Stimulated activated CD4-positive, alpha-beta T cell treated with anti-CD3 and anti-CD28 coated beads, Interleukin-15, amount 100 ng/mL, for 1 hour (primary cell): ENCODE data around the gene PSMD2.
"Not testable (repeated sequence)": the region's sequence is repeated elsewhere in the genome, so short reads cannot be mapped to it uniquely, and the experiment has no call there.

Experiments used
- DNase-seq, 2 donors: peaks; one replicate each; pipeline ENCODE4 v3.0.0-alpha.2; 2020; ENCODE audit warnings: low read depth in 1 of 2, low spot score in 1 of 2

PSMD2 gene

DNA sequence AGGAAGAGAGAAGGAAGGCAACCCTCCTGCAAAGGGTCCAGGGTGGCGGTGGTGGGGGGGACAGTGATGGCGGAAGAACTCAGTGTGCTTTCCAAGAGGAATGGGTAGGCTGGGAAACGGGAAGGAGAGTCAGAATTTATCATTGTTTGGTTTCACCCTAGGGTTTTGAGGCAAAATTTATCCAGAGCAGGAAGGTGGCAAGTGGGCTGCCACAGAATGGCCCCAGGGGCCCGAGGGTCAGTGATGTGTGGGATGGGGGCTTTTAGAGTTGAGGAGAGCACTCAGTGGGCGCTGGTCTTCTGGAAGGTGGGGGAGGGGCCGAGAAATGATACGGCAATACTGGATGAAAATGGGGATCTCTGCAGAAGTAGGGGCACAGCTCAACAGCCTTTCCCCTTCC is 38.9 kb downstream of the PSMD2 start:
- DNase-seq: no peak

DNA sequence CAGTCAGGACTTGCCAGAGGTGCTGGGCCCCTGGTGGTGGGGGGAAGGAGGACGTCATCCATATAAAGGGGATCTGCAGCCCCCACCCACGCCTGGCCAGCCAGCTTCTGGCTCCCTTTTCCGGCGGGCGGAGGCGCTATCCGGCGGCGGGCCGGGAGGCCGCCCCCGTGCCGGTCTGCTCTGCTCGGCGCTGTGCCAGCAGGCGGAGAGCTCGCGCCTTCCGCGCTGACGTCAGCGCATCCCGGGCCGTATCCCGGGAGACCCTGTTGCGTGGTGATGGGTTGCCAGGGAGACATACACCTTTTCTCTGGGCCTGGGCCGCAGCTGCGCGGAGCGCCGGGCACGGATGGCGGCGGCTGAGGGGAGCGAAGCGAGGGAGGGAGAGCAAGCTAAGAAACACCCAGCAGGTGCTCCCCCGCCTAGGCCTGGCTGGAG is 39.5 kb downstream of the PSMD2 start:
- no peak for DNase-seq

DNA sequence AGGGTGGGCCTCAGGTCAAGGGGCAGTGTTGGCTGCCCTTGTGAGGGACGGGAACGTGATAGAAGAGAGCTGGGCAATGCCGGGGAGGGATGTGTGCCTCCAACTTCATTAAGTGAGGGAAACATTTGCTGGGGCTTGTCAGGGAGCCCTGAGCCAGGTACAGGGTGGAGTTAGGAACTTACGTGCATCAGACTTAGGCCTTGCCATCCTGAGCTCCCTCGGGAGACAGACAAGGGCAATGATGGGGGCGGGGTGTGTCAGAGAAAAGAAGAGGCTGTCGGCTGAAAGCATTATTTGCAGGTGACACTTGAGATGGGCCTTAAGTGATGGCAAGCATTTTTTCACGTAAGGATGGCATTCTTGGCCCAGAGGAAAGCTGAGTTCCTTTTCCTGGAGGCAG is 40.0 kb downstream of the PSMD2 start:
- no peak for DNase-seq

DNA sequence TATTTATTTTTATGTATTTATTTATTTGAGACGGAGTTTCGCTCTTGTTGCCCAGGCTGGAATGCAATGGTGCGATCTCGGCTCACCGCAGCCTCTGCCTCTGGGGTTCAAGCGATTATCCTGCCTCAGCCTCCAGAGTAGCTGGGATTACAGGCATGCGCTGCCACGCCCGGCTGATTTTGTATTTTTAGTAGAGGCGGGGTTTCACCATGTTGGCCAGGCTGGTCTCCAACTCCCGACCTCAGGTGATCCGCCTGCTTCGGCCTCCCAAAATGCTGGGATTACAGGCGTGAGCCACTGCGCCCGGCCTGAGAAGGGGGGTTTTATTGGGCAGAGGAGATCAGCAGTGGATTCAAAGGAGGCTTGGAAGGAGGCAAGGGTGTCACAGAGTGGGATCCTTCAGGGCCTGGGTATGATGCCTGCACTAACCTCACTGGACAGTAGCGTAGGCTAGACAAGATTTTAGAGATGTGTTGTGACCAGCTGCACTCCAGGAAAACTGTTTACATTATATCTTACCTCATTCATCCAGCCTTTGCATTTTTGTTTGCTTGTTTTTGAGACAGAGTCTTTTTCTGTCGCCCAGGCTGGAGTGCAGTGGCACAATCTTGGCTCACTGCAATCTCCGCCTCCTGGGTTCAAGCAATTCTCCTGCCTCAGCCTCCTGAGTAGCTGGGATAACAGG is 40.6 kb downstream of the PSMD2 start:
- not testable (repeated sequence) for DNase-seq

DNA sequence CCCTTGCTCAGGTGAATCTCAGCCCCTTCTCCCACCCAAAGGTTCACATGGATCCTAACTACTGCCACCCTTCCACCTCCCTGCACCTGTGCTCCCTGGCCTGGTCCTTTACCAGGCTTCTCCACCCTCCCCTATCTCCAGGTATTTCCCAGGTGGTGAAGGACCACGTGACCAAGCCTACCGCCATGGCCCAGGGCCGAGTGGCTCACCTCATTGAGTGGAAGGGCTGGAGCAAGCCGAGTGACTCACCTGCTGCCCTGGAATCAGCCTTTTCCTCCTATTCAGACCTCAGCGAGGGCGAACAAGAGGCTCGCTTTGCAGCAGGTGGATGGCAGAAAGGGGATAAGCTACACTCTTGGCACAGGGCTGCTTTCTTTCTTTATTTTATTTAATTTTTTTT is 42.9 kb downstream of the PSMD2 start:
- DNase-seq: no peak

DNA sequence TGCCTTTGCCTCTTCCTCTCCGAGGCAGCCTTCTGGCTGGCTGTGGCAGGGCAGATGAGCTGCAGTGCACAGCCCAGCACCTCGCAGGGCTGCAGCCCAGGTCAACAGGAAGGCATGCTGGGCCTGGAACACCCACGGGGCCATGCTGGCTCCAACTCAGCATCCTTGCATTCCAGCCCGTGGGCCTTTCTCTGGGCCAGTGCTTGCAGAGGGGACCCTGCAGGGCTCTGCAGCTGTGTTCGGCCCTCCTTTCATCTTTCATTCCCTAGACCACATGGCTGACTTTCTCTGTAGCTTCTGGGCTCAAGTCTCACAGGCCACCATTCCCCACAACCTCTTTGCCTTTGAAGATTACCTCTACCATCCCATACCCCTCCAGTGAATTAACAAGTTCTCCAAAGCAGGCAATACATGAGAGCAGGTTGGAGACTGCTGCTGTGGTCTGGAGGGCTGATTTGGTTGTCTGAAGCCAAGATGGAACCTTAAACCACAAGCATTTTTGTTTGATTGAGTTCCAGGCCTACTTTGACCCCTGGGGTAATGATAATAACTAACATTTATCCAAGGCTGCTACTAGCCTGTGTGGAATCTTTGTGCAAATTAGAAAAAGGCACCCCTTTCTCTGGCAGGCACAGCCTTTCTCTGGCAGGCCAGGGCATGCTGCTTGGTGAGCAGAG is 44.3 kb downstream of the PSMD2 start:
- no peak for DNase-seq

DNA sequence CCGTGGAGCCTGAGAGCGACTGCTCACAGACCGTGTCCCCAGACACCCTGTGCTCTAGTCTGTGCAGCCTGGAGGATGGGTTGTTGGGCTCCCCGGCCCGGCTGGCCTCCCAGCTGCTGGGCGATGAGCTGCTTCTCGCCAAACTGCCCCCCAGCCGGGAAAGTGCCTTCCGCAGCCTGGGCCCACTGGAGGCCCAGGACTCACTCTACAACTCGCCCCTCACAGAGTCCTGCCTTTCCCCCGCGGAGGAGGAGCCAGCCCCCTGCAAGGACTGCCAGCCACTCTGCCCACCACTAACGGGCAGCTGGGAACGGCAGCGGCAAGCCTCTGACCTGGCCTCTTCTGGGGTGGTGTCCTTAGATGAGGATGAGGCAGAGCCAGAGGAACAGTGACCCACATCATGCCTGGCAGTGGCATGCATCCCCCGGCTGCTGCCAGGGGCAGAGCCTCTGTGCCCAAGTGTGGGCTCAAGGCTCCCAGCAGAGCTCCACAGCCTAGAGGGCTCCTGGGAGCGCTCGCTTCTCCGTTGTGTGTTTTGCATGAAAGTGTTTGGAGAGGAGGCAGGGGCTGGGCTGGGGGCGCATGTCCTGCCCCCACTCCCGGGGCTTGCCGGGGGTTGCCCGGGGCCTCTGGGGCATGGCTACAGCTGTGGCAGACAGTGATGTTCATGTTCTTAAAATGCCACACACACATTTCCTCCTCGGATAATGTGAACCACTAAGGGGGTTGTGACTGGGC is 45.7 kb downstream of the PSMD2 start:
- DNase-seq: no peak

DNA sequence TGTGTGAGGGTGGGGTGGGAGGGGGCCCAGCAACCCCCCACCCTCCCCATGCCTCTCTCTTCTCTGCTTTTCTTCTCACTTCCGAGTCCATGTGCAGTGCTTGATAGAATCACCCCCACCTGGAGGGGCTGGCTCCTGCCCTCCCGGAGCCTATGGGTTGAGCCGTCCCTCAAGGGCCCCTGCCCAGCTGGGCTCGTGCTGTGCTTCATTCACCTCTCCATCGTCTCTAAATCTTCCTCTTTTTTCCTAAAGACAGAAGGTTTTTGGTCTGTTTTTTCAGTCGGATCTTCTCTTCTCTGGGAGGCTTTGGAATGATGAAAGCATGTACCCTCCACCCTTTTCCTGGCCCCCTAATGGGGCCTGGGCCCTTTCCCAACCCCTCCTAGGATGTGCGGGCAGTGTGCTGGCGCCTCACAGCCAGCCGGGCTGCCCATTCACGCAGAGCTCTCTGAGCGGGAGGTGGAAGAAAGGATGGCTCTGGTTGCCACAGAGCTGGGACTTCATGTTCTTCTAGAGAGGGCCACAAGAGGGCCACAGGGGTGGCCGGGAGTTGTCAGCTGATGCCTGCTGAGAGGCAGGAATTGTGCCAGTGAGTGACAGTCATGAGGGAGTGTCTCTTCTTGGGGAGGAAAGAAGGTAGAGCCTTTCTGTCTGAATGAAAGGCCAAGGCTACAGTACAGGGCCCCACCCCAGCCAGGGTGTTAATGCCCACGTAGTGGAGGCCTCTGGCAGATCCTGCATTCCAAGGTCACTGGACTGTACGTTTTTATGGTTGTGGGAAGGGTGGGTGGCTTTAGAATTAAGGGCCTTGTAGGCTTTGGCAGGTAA is 46.5 kb downstream of the PSMD2 start:
- no peak for DNase-seq

DNA sequence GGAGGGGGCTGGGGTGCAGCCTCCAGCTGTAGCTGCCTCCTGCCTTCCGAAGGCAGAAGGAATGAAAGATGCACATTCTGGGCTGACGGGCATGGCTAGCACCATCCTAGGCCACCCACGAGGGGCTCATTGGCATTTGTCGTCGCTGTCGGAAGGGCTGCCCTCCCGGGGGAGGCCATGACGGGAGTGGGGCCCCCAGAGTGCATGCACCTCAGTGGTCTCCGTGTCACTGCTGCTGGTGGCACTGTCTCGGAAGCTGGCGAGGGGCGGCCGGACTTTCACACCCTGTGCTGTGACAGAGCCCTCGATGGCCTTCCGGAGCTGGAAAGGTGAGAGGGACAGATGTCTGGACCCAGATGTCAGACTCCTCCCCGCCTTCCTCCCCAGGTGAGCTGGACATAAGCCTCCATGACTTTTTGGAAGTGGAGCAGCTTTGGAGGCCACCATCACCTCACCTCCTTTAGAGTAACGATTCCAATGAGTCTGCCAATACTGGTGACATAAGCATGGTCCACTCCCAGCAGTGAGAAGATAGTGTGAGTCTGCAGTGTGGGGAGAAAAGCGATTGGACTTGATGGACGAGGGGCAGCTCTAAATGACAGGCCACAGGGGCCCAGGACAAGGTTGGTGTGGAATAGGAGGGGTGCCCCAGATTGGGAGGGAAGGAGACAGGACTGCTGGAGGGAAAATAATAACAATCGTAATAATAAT is 47.6 kb downstream of the PSMD2 start:
- DNase-seq: no peak

DNA sequence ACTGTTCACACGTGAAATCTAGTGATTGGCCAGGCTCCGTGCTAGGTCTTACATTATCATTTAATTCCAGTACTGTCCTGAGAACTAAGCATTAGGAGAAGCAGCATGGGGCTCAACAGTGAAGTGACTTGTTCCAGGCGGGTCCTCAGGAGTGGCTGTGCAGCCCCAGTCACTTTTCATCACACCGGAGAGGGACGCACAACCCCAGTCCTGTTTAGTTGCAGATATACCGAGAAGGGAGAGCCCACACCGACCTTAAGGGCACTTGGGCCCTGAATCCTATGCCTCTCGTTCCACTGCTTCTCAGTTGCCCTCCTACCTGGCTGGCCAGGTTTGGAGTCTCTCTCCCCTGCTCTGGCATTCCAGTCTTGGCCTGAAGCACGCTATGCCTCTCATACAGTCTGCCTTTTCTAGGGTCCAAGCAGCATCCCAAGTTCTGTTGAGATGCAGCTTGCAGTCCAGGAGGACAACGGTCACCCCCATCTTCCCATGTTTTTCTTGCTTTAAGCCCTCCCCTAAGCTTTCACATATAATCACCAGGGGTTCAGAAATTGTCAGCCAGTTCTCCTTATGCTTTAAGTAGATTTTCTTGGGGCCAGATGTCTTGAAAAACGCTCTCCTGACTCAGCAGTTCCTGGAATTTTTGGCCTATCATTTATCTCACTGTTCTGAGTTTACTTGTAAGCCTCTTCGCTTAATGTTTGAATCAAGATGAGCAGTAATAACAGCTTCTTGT is 48.4 kb downstream of the PSMD2 start:
- no peak for DNase-seq

DNA sequence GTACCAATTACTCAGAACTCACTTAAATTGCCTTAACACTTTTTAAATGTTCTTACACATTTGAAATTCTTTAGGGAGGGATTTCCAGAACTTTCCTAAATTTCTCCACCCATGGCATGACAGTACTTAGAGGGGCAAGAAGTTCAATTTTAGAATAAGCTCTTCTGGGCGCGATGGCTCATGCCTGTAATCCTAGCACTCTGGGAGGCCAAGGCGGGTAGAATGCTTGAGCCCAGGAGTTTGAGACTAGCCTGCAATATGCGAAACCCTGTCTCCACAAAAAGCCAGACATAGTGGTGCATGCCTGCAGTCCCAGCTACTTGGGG is 49.0 kb downstream of the PSMD2 start:
- DNase-seq: no peak

DNA sequence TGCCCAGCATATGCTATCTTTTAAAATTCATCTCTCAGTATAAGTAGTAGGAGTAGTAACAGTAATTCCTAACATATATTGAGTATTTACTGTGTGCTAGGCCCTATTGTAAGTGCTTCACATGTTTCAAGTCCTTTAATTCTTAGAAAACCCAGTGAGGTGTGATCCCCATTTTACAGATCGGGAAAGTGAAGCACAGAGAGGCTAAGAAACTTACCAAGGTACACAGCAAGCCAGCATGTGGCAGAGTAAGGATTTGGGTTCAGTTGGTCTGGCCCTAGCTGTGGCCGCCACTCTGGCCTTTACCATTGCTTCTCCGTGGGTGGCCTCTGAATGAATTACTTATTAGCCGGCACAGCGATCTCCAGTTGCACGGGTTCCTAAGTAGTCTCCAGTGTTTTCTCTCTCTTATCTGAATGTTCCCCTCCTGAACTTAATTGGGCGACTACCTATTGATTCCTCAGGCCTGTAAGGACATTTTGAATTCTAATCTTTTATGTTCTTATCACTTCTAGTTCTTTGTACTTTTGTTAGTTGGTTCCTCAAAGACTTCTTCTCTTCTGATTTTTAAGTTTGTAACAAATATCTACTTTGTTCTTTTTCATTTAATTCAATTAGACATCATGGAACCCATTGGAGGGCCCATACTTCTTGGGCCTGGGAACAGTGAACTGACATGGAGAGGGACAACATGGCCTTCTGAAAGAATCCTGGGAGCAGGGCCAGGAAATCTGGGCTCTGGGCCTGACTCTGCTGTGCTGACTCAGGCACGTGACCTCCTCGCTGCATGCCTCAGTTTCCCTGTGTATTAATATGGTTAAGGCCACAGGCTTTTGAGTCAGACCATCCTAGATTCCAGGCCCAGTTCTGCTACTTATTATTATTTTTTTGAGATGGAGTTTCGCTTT is 50.8 kb downstream of the PSMD2 start:
- DNase-seq: no peak

DNA sequence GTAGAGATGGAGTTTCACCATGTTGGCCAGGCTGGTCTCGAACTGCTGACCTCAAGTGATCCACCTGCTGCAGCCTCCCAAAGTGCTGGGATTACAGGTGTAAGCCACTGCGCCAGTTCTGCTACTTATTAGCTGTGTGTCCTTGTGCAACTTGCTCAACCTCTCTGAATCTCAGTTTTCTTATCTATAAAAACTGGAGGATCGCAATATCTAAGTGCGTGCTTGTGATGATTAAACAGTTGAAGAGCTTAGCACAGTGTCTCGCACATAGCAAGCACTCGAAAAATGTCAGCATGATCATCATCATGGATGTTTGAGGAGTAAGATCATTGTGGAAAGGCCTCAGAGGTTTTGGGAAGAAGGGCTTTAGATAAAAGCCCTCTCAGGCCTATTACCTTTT is 51.6 kb downstream of the PSMD2 start:
- DNase-seq: no peak

DNA sequence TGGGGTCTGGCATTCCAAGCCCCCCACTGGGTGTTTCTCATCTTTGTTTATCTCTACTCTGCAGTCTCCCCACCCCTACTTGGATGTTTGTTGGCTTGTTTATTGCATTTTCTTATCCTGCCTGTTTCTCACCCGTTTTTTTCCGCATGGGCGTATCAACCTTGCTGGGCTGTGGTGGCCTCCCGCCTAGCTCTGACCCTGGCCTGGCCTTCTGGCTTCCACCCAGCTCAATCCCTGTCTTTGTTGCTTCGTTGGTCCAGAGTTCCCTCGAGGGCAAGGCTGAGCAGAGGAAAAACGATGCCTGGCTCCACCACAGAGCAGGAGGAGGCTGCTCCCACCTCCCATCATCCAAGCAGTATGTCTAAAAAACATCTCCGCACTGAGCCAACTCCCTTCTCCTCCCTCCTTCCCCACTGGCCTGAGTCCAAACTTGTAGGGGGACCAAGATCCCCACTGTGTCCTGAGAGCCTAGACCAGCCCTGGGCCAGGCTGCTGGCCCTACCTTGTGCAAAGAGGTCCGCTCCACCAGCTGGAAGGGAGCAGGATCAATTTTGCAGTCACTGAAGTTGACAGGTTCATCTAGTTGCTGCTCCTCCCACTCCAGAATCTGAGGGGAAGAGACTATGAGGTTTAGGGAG is 52.6 kb downstream of the PSMD2 start:
- DNase-seq: no peak

DNA sequence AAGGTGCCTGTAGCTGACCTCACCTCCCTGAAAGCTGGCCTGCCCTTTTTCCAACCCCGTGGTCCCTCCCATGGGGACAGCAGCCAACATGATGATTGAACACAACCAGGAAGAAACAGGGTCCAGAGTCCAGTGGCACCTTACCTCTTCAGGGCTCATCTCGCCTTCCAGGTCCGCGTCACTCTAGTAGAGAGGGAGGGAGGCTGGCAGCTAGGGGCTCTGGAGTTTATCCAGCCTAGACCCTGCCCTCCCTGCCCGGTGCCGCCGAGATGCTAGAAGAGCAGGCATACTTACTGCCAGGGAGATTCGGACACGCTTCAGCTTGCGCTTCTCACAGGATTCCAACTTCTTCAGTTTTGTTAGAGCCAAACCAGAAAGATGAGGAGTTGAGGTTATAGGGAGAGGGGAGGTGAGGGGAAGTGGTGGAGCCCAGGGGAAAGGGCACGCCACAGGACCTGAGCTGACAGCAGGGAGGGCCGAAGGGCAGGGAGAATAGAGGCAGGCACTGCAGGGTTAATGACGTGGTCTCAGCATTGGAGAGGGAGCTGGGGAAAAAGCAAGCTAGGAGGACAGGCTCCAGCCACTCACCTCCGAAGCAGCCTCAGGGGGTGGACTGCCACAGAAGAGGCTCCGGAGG is 53.2 kb downstream of the PSMD2 start:
- no peak for DNase-seq

DNA sequence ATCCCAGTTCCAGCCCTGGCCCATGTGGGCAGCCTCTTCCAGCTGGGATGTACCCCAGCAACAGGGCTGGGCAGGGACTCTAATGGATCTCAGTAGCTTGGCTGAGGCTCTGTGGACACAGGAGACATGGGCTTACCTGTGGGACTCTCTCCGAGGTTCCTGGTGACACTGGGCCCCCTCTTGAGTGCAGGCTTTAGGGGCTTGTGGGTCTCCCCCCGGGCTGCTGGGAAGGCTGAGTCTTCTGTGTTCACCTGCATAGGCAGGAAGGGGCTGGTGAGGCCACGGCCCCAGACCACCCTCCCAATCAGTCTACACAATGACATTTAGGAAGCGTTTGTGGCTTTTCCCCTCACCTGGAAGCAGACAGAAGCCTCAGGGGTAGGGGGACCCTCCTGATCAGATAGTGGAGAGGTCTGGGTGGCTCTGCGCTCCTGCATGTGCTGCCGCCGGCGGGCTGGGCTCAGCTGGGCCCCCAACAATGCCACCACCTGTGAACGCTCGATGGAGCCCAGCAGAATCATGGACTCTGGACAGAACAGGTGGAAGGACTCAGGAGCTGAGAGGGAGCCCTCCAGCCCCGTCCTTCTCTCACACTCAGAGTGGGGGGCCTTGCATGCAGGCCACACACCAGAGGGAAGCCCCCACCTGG is 54.0 kb downstream of the PSMD2 start:
- no peak for DNase-seq

DNA sequence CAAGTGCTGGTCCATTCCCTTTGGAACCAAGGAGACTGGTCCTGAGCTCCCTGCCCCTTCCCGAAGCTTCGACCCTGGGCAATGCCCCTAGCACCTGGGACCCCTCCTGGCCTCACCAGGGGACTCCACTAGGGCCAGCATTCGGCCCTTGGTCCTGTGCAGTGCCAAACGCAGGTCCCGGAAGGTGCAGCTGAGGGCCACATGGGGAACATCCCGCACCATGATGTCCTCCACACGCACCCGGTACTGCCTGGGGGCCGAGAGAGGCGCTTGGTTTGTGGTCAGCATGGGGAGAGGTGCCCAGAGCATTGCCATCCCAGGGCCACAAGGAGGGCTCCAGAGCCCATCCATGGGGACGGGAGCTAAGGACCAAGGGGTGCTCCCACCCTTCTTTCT is 54.5 kb downstream of the PSMD2 start:
- no peak for DNase-seq
